ENCODE data around the gene FRMD4A. TPM values are rescaled to one million over a fixed set of nuclear protein-coding genes. Genes with fewer than 3 reads are reported as not detected.
"Not testable (repeated sequence)": the region's sequence is repeated elsewhere in the genome, so short reads cannot be mapped to it uniquely, and the experiment has no call there.

FRMD4A gene
- total RNA-seq, 1 donor from 2014 or later, result 42.3 TPM

DNA sequence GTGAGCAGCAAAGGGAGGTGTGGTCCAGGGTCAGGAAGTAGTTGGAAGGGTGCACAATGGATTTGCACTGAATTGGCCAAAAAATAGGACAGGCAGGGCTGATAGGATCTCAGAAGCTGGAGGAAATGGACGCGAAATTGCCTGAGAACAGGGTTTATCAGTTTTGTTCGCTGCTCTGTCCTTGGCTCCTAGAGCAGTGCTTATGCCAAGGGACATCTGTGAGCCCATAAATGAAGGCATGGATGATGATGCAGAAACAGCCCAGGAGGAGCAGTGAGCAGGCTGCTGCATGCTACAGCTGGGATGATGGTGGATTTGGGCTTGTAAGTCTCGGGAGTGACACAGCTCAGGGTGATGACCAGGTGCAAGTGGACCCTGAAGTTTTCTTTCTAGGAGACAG lies 539.2 kb downstream of the FRMD4A start:
- DNase-seq (ENCODE audit: missing footprints) (no peak), ATAC-seq (no peak)
- intact Hi-C loops (cut with DNase I), result loop anchor here (2.0 kb wide), 1 partner anchor 687 kb away; no protein-coding TSS in a partner anchor

DNA sequence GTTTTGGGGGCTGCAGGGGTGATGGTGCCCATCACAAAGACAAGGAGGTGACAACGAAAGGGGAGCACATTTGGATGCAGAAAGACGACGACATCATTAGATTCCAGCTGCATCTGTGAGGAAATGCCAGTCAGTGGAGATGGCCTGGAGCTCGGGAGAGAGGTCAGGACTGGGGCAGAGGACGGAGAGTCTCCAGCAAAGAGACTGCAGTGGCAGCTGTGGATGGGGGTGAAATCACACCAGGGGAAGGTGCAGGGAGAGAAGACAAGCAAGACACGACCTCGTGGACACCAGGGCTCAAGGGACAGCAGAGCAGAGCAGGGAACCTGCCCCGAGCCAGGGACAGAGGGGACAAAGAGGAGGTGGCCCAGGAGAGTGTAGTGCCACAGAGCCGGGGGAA lies 540.5 kb downstream of the FRMD4A start:
- intact Hi-C loops (cut with DNase I), result loop anchor here (1.0 to 2.0 kb wide), 2 partner anchors 100 to 689 kb away; no protein-coding TSS in a partner anchor
- ATAC-seq, result no peak
- DNase-seq (ENCODE audit: missing footprints), result no peak

DNA sequence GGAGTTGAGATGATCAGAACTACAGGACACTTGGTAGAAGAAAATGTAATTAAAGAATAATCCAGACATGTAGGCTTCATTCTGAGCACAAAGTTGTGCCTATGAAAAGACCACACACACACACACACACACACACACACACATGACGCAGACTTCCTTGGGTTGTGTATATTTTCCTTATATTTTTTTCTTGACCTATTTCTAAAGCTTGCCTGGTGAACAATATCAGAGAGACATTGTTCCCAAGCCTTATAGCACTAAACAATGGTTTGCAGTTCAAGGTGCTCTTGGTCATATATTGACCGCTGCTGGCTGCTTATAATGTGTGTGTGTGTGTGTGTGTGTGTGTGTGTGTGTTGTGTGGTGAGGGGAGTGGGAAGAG lies 541.3 kb downstream of the FRMD4A start:
- ATAC-seq, result no peak
- DNase-seq (ENCODE audit: missing footprints), result no peak
- intact Hi-C loops (cut with DNase I), result loop anchor here (5.0 to 10.0 kb wide), 4 partner anchors 48 to 405 kb away; no protein-coding TSS in a partner anchor

DNA sequence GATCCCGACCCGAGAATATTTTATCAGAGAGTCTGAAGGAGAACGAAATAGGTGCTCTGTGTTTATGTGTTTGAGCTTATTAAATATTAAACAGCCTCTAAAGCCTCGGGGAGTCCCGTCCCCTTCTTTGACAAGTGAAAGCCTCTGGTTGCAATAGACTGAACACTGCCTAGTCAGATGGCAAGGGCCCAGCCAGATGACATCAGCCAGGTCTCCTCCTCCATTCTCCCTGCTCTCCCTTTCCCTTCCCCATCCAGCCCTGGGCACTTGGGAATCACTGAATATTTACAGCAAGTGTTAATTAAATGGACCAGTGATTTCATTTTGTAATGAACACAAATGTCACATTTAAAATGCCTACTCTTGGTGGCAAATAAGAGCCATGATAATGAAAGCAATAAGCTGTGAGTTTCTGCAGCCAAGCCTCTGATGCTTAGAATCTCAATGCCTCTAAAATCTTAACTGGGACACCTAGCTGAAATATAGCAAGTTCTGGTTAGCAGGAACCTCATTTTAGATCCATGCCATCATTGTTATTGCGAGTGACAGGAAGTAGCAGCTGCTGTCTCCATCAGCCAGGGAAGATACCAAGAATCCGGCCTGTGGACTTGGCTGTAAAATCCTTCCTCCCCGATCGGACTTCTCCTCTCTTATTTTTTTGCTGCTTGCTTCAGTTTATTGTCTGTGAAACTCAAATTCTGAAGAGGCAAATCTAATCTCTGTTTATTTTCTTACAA lies 541.8 kb downstream of the FRMD4A start:
- DNase-seq (ENCODE audit: missing footprints) (peak; percentile 84), ATAC-seq (peak; percentile 77)
- intact Hi-C loops (cut with DNase I), result loop anchor here (5.0 to 10.0 kb wide), 4 partner anchors 48 to 406 kb away; no protein-coding TSS in a partner anchor

DNA sequence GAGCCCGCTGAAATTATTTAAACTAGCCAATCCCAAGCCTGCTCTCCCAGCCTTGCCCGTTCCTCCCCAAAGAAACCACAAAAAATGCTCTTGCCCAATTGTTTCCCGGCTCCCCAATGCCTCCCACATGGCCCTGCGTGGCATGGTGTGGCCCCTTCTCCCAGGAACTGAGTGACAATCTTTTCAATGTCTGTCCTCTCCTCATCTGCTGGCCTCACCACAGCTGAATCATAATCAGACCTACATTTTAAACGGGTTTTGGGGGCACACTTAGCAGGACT lies 542.5 kb downstream of the FRMD4A start:
- ATAC-seq (no peak), DNase-seq (ENCODE audit: missing footprints) (no peak)
- intact Hi-C loops (cut with DNase I), result loop anchor here (5.0 to 10.0 kb wide), 4 partner anchors 49 to 407 kb away; no protein-coding TSS in a partner anchor

DNA sequence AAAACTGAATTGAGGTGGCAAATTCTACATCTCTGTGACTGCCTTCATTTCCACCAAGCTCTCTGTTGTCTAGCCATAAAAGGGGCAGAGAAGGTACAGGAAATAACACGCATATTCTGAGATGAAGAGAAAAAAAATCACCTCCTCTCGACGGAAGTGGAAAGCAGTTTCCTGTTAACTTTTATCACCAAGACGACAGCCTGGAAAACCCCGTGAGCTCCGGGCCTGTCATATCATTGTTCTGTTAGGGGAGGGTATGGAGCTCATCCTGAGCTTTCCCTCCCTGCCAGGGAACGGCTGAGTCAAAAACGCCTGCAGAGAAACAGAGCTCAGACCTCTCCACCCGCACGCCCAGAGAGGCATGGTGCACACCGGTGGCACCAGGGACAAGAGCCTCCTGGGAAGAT lies 543.7 kb downstream of the FRMD4A start:
- DNase-seq (ENCODE audit: missing footprints) (no peak), ATAC-seq (no peak)
- intact Hi-C loops (cut with DNase I), result loop anchor here (1.0 to 10.0 kb wide), 5 partner anchors 50 to 408 kb away; no protein-coding TSS in a partner anchor

DNA sequence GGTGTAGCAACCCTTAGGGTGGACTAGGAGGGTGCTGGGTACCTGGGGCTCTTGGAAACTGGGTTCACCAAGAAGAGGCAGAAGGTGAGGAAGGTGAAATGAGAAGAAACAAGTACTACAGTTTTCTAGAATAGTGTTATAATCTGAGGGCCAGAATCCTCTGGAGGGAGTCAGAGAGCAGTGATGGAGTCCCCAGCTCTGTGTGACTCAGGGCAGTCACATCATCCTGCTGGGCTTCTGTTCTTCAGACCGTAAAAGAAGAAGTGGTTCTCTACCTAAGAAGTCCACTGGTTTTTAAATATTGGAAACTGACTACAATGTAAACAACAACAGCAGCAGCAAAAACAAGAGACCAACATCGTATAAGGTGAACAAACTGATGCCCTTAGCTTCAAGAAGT lies 546.7 kb downstream of the FRMD4A start:
- DNase-seq (ENCODE audit: missing footprints) (no peak), ATAC-seq (no peak)
- intact Hi-C loops (cut with DNase I), result loop anchor here (10.0 kb wide), 1 partner anchor 411 kb away; no protein-coding TSS in a partner anchor

DNA sequence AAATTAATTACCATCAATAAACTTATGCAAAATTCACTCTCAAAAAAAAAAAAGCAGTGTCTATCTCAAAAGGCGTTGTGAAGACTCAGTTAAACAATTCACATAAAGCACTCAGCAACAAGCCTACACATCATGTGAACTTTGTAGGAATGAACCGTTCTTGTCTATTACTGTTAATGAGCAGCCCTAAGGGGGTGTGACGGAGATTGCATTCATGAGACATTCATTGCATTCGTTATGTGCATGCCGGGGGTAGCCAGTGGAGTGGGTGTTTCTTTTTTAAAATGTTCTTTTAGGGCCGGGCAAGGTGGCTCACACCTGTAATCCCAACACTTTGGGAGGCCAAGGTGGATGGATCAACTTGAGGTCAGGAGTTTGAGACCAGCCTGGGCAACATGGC lies 551.0 kb downstream of the FRMD4A start:
- intact Hi-C loops (cut with DNase I), result loop anchor here (2.0 to 10.0 kb wide), 2 partner anchors 167 to 415 kb away; no protein-coding TSS in a partner anchor
- DNase-seq (ENCODE audit: missing footprints) (no peak), ATAC-seq (no peak)

DNA sequence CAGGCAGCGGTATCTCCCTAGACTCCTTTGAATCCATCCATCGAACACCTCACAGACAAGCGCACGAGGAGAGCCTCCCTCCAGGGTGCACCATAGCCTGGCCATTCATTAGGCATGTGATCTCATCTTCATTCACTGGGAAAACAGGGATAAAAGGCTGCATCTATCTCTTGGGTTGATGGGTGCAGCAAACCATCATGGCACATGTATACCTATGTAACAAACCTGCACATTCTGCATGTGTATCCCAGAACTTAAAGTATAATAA lies 552.1 kb downstream of the FRMD4A start:
- DNase-seq (ENCODE audit: missing footprints); ATAC-seq: not testable (repeated sequence)
- intact Hi-C loops (cut with DNase I), result loop anchor here (1.0 to 2.0 kb wide), 2 partner anchors 118 to 166 kb away; no protein-coding TSS in a partner anchor

DNA sequence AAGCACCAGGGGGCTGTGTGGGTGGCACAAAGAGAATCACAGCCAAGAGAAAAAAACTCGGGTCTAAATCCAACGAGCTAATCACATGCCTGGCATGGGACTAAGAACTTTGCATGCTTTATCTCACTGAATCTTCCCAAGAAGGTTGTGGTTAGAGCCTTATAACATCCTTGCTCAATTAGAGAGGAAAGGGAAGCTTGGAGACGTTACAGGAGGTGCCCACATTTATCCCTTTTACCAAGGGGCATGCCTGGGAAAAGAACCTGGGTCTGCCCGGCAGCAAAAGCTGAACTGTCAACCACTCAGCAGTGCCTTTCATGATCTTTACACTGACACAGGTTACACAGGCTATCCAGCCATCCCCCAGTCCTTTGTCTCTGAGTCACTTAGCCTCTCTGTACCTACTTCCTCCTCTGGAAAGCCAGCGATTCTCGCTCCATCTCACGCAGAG lies 553.8 kb downstream of the FRMD4A start:
- DNase-seq (ENCODE audit: missing footprints) (no peak), ATAC-seq (no peak)
- intact Hi-C loops (cut with DNase I), result no loop called here

DNA sequence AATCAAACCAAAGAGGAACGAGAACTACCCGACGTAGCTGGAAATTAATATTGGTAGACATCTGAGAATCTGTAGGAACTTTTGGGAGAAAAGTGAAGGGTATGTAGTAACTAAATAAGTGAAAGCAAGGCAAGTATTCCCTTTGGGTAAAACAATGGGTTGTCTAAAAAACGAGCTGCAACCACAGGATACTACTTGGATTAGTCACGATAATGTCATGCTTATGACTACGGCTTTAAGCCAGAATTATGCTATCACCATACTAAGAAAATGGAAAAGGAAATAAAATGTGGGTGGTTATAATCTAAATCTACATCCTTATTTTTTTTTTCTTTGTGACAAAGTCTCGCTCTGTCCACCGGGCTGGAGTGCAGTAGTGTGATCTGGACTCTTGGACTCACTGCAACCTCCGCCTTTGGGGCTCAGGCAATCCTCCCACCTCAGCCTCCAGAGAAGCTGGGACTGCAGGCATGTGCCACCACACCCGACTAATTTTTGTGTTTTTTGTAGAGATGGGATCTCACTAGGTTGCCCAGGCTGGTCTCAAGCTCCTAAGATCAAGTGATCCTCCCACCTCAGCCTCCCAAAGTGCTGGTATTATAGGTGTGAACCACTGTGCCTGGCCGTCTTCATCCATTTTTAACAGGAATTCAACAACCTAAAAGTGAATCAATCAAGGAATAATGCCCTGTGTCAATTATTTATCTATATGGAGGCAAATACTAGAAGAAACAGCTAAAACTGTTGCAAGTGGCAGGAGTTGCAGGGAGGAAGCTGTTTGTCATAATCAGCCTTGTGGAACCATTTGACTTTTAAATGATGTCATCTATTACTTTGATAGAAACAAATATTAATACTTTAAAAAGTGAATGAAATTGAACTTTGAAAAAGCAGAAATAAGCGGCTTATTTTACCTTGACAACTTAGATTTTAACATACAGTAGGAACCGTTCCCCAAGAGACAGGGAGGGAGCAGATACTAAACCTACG lies 554.6 kb downstream of the FRMD4A start:
- ATAC-seq (no peak), DNase-seq (ENCODE audit: missing footprints) (no peak)
- intact Hi-C loops (cut with DNase I), result no loop called here

DNA sequence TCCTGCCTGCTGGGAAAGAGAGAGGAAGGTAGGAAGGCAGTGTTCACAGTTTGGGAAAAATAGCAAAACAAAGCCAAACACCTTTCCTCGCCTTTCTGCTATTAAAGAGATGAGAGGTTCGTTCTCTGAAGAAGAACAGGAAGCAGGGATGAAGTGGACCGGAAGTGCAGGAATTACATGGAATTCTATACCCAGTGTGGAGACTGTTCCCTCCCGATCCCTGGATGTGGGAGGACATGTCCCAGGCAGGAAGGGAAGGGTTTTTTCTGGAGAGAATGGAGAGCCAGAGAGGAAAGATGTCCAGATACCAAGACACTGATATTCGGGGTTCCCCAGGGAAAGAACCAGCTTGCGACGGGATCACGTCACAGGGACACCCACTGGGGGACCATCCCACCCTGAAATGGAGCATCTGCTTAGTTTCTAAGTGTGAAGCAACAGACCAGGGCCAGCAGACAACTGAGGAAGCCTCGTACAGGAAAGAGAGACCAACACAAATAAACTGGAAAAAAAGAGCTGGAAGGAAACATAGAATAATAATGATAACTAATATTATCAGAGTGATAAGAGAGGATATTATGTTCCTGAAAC lies 556.3 kb downstream of the FRMD4A start:
- no peak for DNase-seq (ENCODE audit: missing footprints)
- intact Hi-C loops (cut with DNase I), result loop anchor here (5.0 kb wide), 1 partner anchor 67 kb away; no protein-coding TSS in a partner anchor
- ATAC-seq, result peak; percentile 58

DNA sequence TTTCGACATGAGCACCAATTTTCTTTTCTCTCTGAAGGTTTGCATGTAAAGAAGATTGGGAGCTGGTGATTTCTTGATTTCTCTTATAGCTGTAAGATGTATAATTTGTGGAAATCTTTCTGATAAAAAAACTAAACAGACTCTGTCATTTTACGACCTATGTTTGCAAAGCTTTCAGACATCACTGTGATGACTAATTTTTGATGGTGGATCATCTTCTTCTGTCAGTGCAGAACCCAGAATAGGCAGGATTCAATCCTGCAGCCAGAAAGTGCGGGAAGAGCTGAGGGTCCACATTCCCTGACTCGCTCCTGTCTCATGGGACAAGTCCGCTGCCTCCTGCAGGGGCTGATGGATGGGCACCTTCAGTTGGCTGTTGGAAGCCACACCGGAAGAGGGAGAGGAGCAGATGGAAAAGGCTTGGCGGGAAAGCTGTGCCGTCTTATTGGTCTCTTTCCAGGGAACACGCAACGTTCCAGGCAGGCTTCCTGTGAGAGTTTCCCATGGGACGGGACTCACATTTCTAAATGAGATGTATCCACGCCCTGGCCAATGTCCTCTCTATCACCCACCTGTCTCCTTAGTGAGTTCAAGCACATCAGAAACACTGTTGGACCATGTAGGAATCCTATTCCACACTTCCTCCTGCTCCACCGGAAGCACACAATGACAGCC lies 557.1 kb downstream of the FRMD4A start:
- DNase-seq (ENCODE audit: missing footprints) (peak; percentile 70), ATAC-seq (peak; percentile 52)
- intact Hi-C loops (cut with DNase I), result loop anchor here (5.0 kb wide), 1 partner anchor 66 kb away; no protein-coding TSS in a partner anchor

DNA sequence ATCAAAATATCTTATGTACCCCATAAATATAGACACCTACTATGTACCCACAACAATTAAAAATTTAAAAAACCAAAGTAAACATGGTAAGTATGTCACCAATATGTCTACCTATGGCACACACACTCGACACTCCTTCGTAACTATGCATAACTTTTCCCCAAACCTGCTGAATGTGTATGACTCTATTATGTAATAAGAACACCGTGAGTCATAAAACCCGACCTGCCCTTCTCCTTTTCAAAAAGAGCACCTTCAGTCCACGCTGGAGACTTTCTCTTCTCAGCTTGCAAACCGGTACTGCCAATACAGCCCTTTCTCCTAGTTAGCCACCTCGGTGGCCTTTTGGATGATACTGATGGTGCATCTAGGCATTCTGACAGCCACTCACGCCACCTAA lies 557.7 kb downstream of the FRMD4A start:
- intact Hi-C loops (cut with DNase I), result loop anchor here (5.0 kb wide), 1 partner anchor 66 kb away; no protein-coding TSS in a partner anchor
- DNase-seq (ENCODE audit: missing footprints), result no peak
- no peak for ATAC-seq

DNA sequence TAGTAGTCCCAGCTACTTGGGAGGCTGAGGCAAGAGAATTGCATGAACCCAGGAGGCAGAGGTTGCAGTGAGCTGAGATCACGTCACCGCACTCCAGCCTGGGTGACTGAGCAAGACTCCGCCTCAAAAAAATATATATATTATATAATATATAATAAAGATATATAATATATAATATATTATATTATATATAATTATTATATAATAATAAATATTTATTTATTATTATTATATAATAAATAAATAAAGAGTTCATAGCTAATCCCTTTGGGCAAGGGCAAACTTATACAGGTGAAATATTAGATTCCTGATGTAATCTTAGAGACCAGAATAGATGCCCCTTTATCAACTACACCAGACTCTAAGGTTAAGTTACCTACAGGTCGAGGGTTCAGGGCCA lies 558.7 kb downstream of the FRMD4A start:
- intact Hi-C loops (cut with DNase I), result loop anchor here (5.0 kb wide), 1 partner anchor 65 kb away; no protein-coding TSS in a partner anchor

DNA sequence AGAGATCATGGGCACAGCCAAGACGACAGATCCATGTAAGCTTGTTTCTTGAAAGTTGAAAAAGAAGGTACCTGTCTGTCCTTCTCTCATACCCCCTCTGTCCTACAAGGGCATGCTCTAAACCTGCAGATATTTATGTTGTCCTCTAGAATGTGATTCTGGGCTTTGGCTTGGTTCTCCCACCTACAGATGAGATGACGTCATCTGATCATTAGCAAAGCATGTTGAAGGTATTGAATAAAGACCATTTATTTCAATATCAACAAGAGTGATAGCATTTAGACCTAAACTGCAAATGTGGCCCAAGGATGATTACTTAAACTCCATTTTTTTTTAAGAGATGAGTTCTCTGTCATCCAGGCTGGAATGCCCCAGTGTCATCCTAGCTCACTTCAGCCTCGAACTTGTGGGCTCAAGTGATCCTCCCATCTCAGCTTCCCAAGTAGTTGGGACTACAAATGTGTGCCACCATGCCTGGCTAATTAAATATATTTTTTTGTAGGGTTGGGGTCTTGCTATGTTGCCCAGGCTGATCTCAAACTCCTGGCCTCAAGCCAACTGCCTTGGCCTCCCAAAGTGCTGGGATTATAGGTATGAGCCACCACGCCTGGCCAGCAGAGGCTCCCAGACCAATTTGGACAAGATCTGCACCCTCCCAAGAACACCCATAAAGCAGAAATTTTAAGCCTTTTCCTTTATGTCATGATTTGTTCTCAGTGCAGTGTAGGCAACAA lies 559.8 kb downstream of the FRMD4A start:
- DNase-seq (ENCODE audit: missing footprints) (no peak), ATAC-seq (no peak)
- intact Hi-C loops (cut with DNase I), result loop anchor here (5.0 kb wide), 1 partner anchor 64 kb away; no protein-coding TSS in a partner anchor

More for the DNA sequence above, 558.7 kb downstream of the FRMD4A start:
- ATAC-seq (no peak), DNase-seq (ENCODE audit: missing footprints) (no peak)

DNA sequence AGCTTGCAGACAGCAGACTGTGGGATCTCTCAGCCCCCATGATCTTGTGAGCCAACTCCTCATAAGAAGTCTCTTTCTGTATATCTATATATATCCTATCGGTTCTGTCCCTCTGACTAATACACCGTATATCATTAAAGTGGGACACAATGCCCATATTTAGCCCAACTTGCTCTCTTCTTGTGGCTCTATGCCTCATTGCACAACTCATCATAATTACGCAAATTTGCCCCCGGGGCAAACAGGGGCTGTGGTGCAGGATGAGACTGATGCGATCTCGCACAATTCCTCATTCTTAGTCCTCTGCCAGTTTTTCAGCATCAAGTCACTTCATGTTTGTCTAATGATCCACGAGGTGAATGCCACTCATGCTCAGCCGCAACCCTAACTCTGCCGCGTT lies 560.8 kb downstream of the FRMD4A start:
- intact Hi-C loops (cut with DNase I), result loop anchor here (5.0 kb wide), 1 partner anchor 63 kb away; no protein-coding TSS in a partner anchor
- DNase-seq (ENCODE audit: missing footprints), result no peak
- no peak for ATAC-seq

Data from Right ventricle myocardium inferior (tissue), 1 donor.